HepG2 (cell line): ENCODE data around the gene VPS52. TPM values are rescaled to one million over a fixed set of nuclear protein-coding genes. Genes with fewer than 3 reads are reported as not detected.
A peak's percentile ranks its signal among the peaks of the same experiment; 100 is the strongest.

ENCODE experiments used
- ARHGAP35 ChIP-seq: sonication (generic); formaldehyde crosslinking; IDR thresholded peaks from 2 replicates; pipeline ENCODE4 v1.9.0; 2022; ENCODE audit warnings: mild to moderate bottlenecking, inconsistent platforms, moderate library complexity, missing genetic modification reagents, borderline replicate concordance
- CSRNP1 ChIP-seq: sonication (generic); formaldehyde crosslinking; IDR thresholded peaks from 2 replicates; pipeline ENCODE4 v1.8.1; 2023; ENCODE audit warnings: mild to moderate bottlenecking, missing genetic modification reagents
- ELF4 ChIP-seq: sonication (generic); formaldehyde crosslinking; IDR thresholded peaks from 2 replicates; pipeline ENCODE4 v1.5.0; 2020; ENCODE audit warnings: missing genetic modification reagents, mild to moderate bottlenecking, moderate library complexity, borderline replicate concordance
- ETV5 ChIP-seq: IDR thresholded peaks from 2 replicates; pipeline ENCODE4 v1.6.1; 2018; ENCODE audit warnings: missing biosample characterization, missing genetic modification reagents, inconsistent platforms, borderline replicate concordance
- KAT7 ChIP-seq: IDR thresholded peaks from 2 replicates; pipeline ENCODE4 v1.6.1; 2018; ENCODE audit warnings: borderline replicate concordance, missing compliant biosample characterization
- MAX ChIP-seq: IDR thresholded peaks from 2 replicates; pipeline ENCODE4 v1.6.1; 2012; ENCODE audit warnings: inconsistent platforms
- SMYD3 ChIP-seq: sonication (generic); formaldehyde crosslinking; IDR thresholded peaks from 2 replicates; pipeline ENCODE4 v1.8.1; 2023; ENCODE audit warnings: mild to moderate bottlenecking, missing genetic modification reagents
- SNAPC2 ChIP-seq: sonication (generic); formaldehyde crosslinking; IDR thresholded peaks from 2 replicates; pipeline ENCODE4 v1.8.1; 2022; ENCODE audit warnings: mild to moderate bottlenecking, missing genetic modification reagents
- SRSF9 ChIP-seq: fragments of 200-400 bp; formaldehyde crosslinking; IDR thresholded peaks from 2 replicates; pipeline ENCODE4 v1.6.1; 2018; ENCODE audit warnings: borderline replicate concordance, mild to moderate bottlenecking, low read depth, low read length; ENCODE audit not compliant: insufficient read depth, poor library complexity, severe bottlenecking
- TEAD3 ChIP-seq: optimal IDR thresholded peaks from 2 replicates; pipeline ENCODE3; 2016; ENCODE audit warnings: borderline replicate concordance
- ZBTB39 ChIP-seq: sonication (generic); formaldehyde crosslinking; IDR thresholded peaks from 2 replicates; pipeline ENCODE4 v1.5.0; 2020; ENCODE audit warnings: missing genetic modification reagents
- ZNF574 ChIP-seq: sonication (generic); formaldehyde crosslinking; IDR thresholded peaks from 2 replicates; pipeline ENCODE4 v1.4.0; 2020; ENCODE audit warnings: missing genetic modification reagents
- ZNF704 ChIP-seq: sonication (generic); formaldehyde crosslinking; IDR thresholded peaks from 2 replicates; pipeline ENCODE4 v1.8.1; 2023; ENCODE audit warnings: mild to moderate bottlenecking, inconsistent platforms, moderate library complexity, missing genetic modification reagents, borderline replicate concordance
- ZNF777 ChIP-seq: sonication (generic); formaldehyde crosslinking; IDR thresholded peaks from 2 replicates; pipeline ENCODE4 v1.4.0; 2020; ENCODE audit warnings: missing genetic modification reagents
- ZNF790 ChIP-seq: sonication (generic); formaldehyde crosslinking; IDR thresholded peaks from 2 replicates; pipeline ENCODE4 v1.8.0; 2022; ENCODE audit warnings: missing genetic modification reagents, mild to moderate bottlenecking, borderline replicate concordance
- ZNF878 ChIP-seq: sonication (generic); formaldehyde crosslinking; IDR thresholded peaks from 2 replicates; pipeline ENCODE4 v1.8.1; 2023; ENCODE audit warnings: mild to moderate bottlenecking, missing genetic modification reagents, moderate library complexity
- polyA plus RNA-seq, 8 experiments: library from polyadenylated mRNA; depleted of rRNA in 3 of 8; stranded (reverse) in 7 of 8; unstranded in 1 of 8; fragments of >200 nt; fragmentation: Illumina TruSeq in 4 of 8; extraction: Trizol in 4 of 8; gene quantifications; 2 replicates each; pipeline versions ENCODE4 v1.2.1 to v1.2.3, GENCODE V29; 2011 to 2016; ENCODE audit warnings: low read depth in 4 of 8, missing spikeins in 1 of 8, mixed read lengths in 1 of 8; ENCODE audit not compliant: insufficient read depth in 1 of 8
- total RNA-seq, 5 experiments: library from RNA; depleted of rRNA; stranded (reverse); fragments of >200 nt; fragmentation: Illumina TruSeq; extraction: Trizol; gene quantifications; 2 replicates each; pipeline ENCODE4 v1.2.3, GENCODE V29; 2016; ENCODE audit warnings: low read depth in 1 of 5

Gene VPS52
- total and polyA plus RNA-seq, 2 of the 13 experiments (the other 11 are each of a cell fraction or from before 2014, with no cell fraction given), result 48.9 to 85.5 TPM

- TF ChIP-seq ZNF574 (CRISPR knock-in tag), result peak; percentile 31
- no peak for TF ChIP-seq ZNF878
- TF ChIP-seq SNAPC2 (CRISPR knock-in tag), result no peak
- peak; percentile 64 for TF ChIP-seq TEAD3 (CRISPR knock-in tag)
- 0 out of 2 replicates have a peak, but pooled peaks have one; percentile 28 for TF ChIP-seq ZNF777 (CRISPR knock-in tag)
- peak; percentile 31; the same call in 1 of the 2 replicates for TF ChIP-seq ETV5 (CRISPR knock-in tag)
- TF ChIP-seq SMYD3 (CRISPR knock-in tag), result no peak
- TF ChIP-seq ZNF704 (CRISPR knock-in tag), result no peak
- TF ChIP-seq CSRNP1 (CRISPR knock-in tag), result no peak
- no peak for TF ChIP-seq KAT7
- TF ChIP-seq ELF4, result no peak
- no peak for TF ChIP-seq SRSF9
- TF ChIP-seq MAX, result peak; percentile 33; the same call in 1 of the 2 replicates
- no peak for TF ChIP-seq ZNF790 (CRISPR knock-in tag)
- peak; percentile 80; the same call in 1 of the 2 replicates for TF ChIP-seq ZBTB39 (CRISPR knock-in tag)
- peak; percentile 47; the same call in 1 of the 2 replicates for TF ChIP-seq ARHGAP35
These were observed 8.4 kb upstream of the VPS52 start (continued) for GRCh38 chr6:33279971-33280511.
